ENCODE measurements around the gene SND1. TPM values are rescaled to one million over a fixed set of nuclear protein-coding genes. Genes with fewer than 3 reads are reported as not detected.

Gene SND1
- 120 TPM for polyA plus RNA-seq (2013, experiment 1 of 2)
- polyA plus RNA-seq (2013, experiment 2 of 2) = 115 TPM

- no peaks in the 10 kb centered on the region for H3K36me3 ChIP-seq (ENCODE audit: control insufficient read depth in 1 of 2, insufficient read depth in 2 of 2, low read depth in 1 of 2, low read length in 2 of 2)
- peak within 1 kb of the TSS; percentile 76 for H3K4me2 ChIP-seq (ENCODE audit: low read length, poor library complexity, severe bottlenecking)
- H4K91ac ChIP-seq (ENCODE audit: low read length) = peak within 1 kb of the TSS; percentile 91
- no peaks in the 10 kb centered on the region for H3K27me3 ChIP-seq (ENCODE audit: control insufficient read depth in 1 of 2, insufficient read depth in 1 of 2, low read length in 2 of 2)
- whole genome bisulfite sequencing = under 1% methylated on average over 64 of the region's 67 CpGs
- H2BK12ac ChIP-seq (ENCODE audit: low read length in 2 of 2) = peak within 1 kb of the TSS in 1 of 2 experiments; percentile 83
- H3K9ac ChIP-seq (ENCODE audit: low read length) = peak within 1 kb of the TSS; percentile 94
- peak within 1 kb of the TSS in 1 of 2 experiments; percentile 98 for H3K14ac ChIP-seq (ENCODE audit: low read length in 2 of 2)
- no peaks in the 10 kb centered on the region for H3K9me3 ChIP-seq (ENCODE audit: control insufficient read depth, low read length)
- peak within 1 kb of the TSS; percentile 91 to 98 for H3K18ac ChIP-seq (ENCODE audit: low read depth in 1 of 2, low read length in 2 of 2)
- peak within 1 kb of the TSS; percentile 89 to 97 for H3K4ac ChIP-seq (ENCODE audit: low read depth in 1 of 2, low read length in 2 of 2)
- H2BK15ac ChIP-seq (ENCODE audit: low read depth, poor library complexity, severe bottlenecking) = peak within 1 kb of the TSS; percentile 4
- H3K4me1 ChIP-seq (ENCODE audit: control insufficient read depth, insufficient read depth, low read depth, low read length) = peaks cover 6% of the 10 kb centered on the region
- H3K4me3 ChIP-seq (ENCODE audit: insufficient read depth in 1 of 2, low read depth in 1 of 2, low read length in 2 of 2) = peak within 1 kb of the TSS; percentile 88 to 100
- peak within 1 kb of the TSS; percentile 79 for H3K27ac ChIP-seq (ENCODE audit: low read length, poor library complexity, severe bottlenecking)
- peak; percentile 99 for DNase-seq
- no peaks in the 10 kb centered on the region for H3K79me1 ChIP-seq (replicated peaks; ENCODE audit: low read length, poor library complexity, severe bottlenecking)
- H2AFZ ChIP-seq (ENCODE audit: low read depth, low read length) = peak within 1 kb of the TSS; percentile 93
- H4K8ac ChIP-seq (ENCODE audit: low read length) = peak within 1 kb of the TSS; percentile 90
- H2AK5ac ChIP-seq (ENCODE audit: low read length, severe bottlenecking) = peak within 1 kb of the TSS; percentile 93
- peak within 1 kb of the TSS; percentile 3 for H2BK120ac ChIP-seq (ENCODE audit: low read depth, low read length)
- peak within 1 kb of the TSS; percentile 84 to 96 for H3K23ac ChIP-seq (ENCODE audit: low read length in 2 of 2)
- H2BK5ac ChIP-seq (ENCODE audit: low read depth, low read length, poor library complexity, severe bottlenecking) = no peak within 1 kb of the TSS
Measured at GRCh38 chr7:127651556-127652332, at the start of gene SND1. Gene SND1 (plus strand): TSS chr7:127652194. CDS start chr7:127652374, 180 bp downstream.

GRCh38 chr7:127608446-127608845 lies 43.5 kb upstream of the SND1 start:
- Histone ChIP-seq H2BK12ac (ENCODE audit: low read length in 2 of 2) (no peak overlapping the region), H2AFZ (ENCODE audit: low read depth, low read length) (no peak overlapping the region), H4K91ac (ENCODE audit: low read length) (no peak overlapping the region), H3K4me3 (ENCODE audit: insufficient read depth in 1 of 2, low read depth in 1 of 2, low read length in 2 of 2) (no peak overlapping the region), H3K9me3 (ENCODE audit: control insufficient read depth, low read length) (peaks cover 10% of the 10 kb centered on the region), H3K4ac (ENCODE audit: low read depth in 1 of 2, low read length in 2 of 2) (no peak overlapping the region), H3K14ac (ENCODE audit: low read length in 2 of 2) (no peak overlapping the region), H3K27me3 (ENCODE audit: control insufficient read depth in 1 of 2, insufficient read depth in 1 of 2, low read length in 2 of 2) (peaks cover 7 to 21% of the 10 kb centered on the region in 2 experiments), H4K8ac (ENCODE audit: low read length) (no peak overlapping the region), H2BK120ac (ENCODE audit: low read depth, low read length) (no peak overlapping the region), H3K27ac (ENCODE audit: low read length, poor library complexity, severe bottlenecking) (no peak overlapping the region), H3K4me2 (ENCODE audit: low read length, poor library complexity, severe bottlenecking) (no peak overlapping the region), H3K4me1 (ENCODE audit: control insufficient read depth, insufficient read depth, low read depth, low read length) (no peaks in the 10 kb centered on the region), H3K79me1 (replicated peaks; ENCODE audit: low read length, poor library complexity, severe bottlenecking) (no peaks in the 10 kb centered on the region), H2AK5ac (ENCODE audit: low read length, severe bottlenecking) (no peak overlapping the region), H3K18ac (ENCODE audit: low read depth in 1 of 2, low read length in 2 of 2) (no peak overlapping the region), H3K9ac (ENCODE audit: low read length) (no peak overlapping the region), H2BK15ac (ENCODE audit: low read depth, poor library complexity, severe bottlenecking) (no peak overlapping the region), H3K36me3 (ENCODE audit: control insufficient read depth in 1 of 2, insufficient read depth in 2 of 2, low read depth in 1 of 2, low read length in 2 of 2) (no peaks in the 10 kb centered on the region), H2BK5ac (ENCODE audit: low read depth, low read length, poor library complexity, severe bottlenecking) (no peak overlapping the region), H3K23ac (ENCODE audit: low read length in 2 of 2) (no peak overlapping the region)
- no peak for DNase-seq
- WGBS = 90% methylated on average over 5 of the region's 6 CpGs

- no peak overlapping the region for H3K9ac ChIP-seq (ENCODE audit: low read length)
- H3K4me1 ChIP-seq (ENCODE audit: control insufficient read depth, insufficient read depth, low read depth, low read length) = no peaks in the 10 kb centered on the region
- no peak overlapping the region for H2AFZ ChIP-seq (ENCODE audit: low read depth, low read length)
- H3K4me2 ChIP-seq (ENCODE audit: low read length, poor library complexity, severe bottlenecking) = no peak overlapping the region
- peaks cover 16 to 29% of the 10 kb centered on the region in 2 experiments for H3K27me3 ChIP-seq (ENCODE audit: control insufficient read depth in 1 of 2, insufficient read depth in 1 of 2, low read length in 2 of 2)
- H2BK120ac ChIP-seq (ENCODE audit: low read depth, low read length) = no peak overlapping the region
- H3K4ac ChIP-seq (ENCODE audit: low read depth in 1 of 2, low read length in 2 of 2) = no peak overlapping the region
- H3K9me3 ChIP-seq (ENCODE audit: control insufficient read depth, low read length) = peaks cover 7% of the 10 kb centered on the region
- no peak for DNase-seq
- no peak overlapping the region for H3K14ac ChIP-seq (ENCODE audit: low read length in 2 of 2)
- no peak overlapping the region for H4K8ac ChIP-seq (ENCODE audit: low read length)
- no peak overlapping the region for H3K27ac ChIP-seq (ENCODE audit: low read length, poor library complexity, severe bottlenecking)
- no peak overlapping the region for H2BK15ac ChIP-seq (ENCODE audit: low read depth, poor library complexity, severe bottlenecking)
- H3K23ac ChIP-seq (ENCODE audit: low read length in 2 of 2) = no peak overlapping the region
- no peak overlapping the region for H2AK5ac ChIP-seq (ENCODE audit: low read length, severe bottlenecking)
- H3K79me1 ChIP-seq (replicated peaks; ENCODE audit: low read length, poor library complexity, severe bottlenecking) = no peaks in the 10 kb centered on the region
- no peak overlapping the region for H2BK5ac ChIP-seq (ENCODE audit: low read depth, low read length, poor library complexity, severe bottlenecking)
- no peak overlapping the region for H2BK12ac ChIP-seq (ENCODE audit: low read length in 2 of 2)
- H3K36me3 ChIP-seq (ENCODE audit: control insufficient read depth in 1 of 2, insufficient read depth in 2 of 2, low read depth in 1 of 2, low read length in 2 of 2) = no peaks in the 10 kb centered on the region
- H3K4me3 ChIP-seq (ENCODE audit: insufficient read depth in 1 of 2, low read depth in 1 of 2, low read length in 2 of 2) = peak overlapping the region in 1 of 2 experiments; percentile 6
- no peak overlapping the region for H3K18ac ChIP-seq (ENCODE audit: low read depth in 1 of 2, low read length in 2 of 2)
- no peak overlapping the region for H4K91ac ChIP-seq (ENCODE audit: low read length)
- 63% methylated on average over 6 of the region's 6 CpGs for WGBS
Measured at GRCh38 chr7:127609297-127609696, 42.7 kb upstream of the SND1 start.

- H2BK15ac ChIP-seq (ENCODE audit: low read depth, poor library complexity, severe bottlenecking) = no peak overlapping the region
- H2BK12ac ChIP-seq (ENCODE audit: low read length in 2 of 2) = no peak overlapping the region
- H3K23ac ChIP-seq (ENCODE audit: low read length in 2 of 2) = no peak overlapping the region
- H3K27me3 ChIP-seq (ENCODE audit: control insufficient read depth in 1 of 2, insufficient read depth in 1 of 2, low read length in 2 of 2) = peaks cover 45 to 59% of the 10 kb centered on the region in 2 experiments
- H2AFZ ChIP-seq (ENCODE audit: low read depth, low read length) = no peak overlapping the region
- no peaks in the 10 kb centered on the region for H3K36me3 ChIP-seq (ENCODE audit: control insufficient read depth in 1 of 2, insufficient read depth in 2 of 2, low read depth in 1 of 2, low read length in 2 of 2)
- H3K4me2 ChIP-seq (ENCODE audit: low read length, poor library complexity, severe bottlenecking) = no peak overlapping the region
- H4K91ac ChIP-seq (ENCODE audit: low read length) = no peak overlapping the region
- no peak overlapping the region for H2AK5ac ChIP-seq (ENCODE audit: low read length, severe bottlenecking)
- no peak for DNase-seq
- H2BK120ac ChIP-seq (ENCODE audit: low read depth, low read length) = no peak overlapping the region
- H3K4ac ChIP-seq (ENCODE audit: low read depth in 1 of 2, low read length in 2 of 2) = no peak overlapping the region
- no peaks in the 10 kb centered on the region for H3K79me1 ChIP-seq (replicated peaks; ENCODE audit: low read length, poor library complexity, severe bottlenecking)
- H4K8ac ChIP-seq (ENCODE audit: low read length) = no peak overlapping the region
- no peak overlapping the region for H3K18ac ChIP-seq (ENCODE audit: low read depth in 1 of 2, low read length in 2 of 2)
- no peak overlapping the region for H3K9ac ChIP-seq (ENCODE audit: low read length)
- no peak overlapping the region for H3K27ac ChIP-seq (ENCODE audit: low read length, poor library complexity, severe bottlenecking)
- H3K14ac ChIP-seq (ENCODE audit: low read length in 2 of 2) = no peak overlapping the region
- no peaks in the 10 kb centered on the region for H3K4me1 ChIP-seq (ENCODE audit: control insufficient read depth, insufficient read depth, low read depth, low read length)
- H3K4me3 ChIP-seq (ENCODE audit: insufficient read depth in 1 of 2, low read depth in 1 of 2, low read length in 2 of 2) = no peak overlapping the region
- 73% methylated on average over 1 of the region's 1 CpG for WGBS
- H2BK5ac ChIP-seq (ENCODE audit: low read depth, low read length, poor library complexity, severe bottlenecking) = no peak overlapping the region
- peaks cover 4% of the 10 kb centered on the region for H3K9me3 ChIP-seq (ENCODE audit: control insufficient read depth, low read length)
Measured at GRCh38 chr7:127612263-127612662, 39.7 kb upstream of the SND1 start.
